MCF 10A (cell line): ENCODE measurements around the gene CD300C. TPM values are rescaled to one million over a fixed set of nuclear protein-coding genes. Genes with fewer than 3 reads are reported as not detected.

Experiments
- BruUV-seq: library from RNA; stranded (reverse); fragments of 400-500 nt; replicated peaks from 2 replicates; lab custom pipeline; 2021; lab: Mats Ljungman, UMichigan
- CTCF ChIA-PET: fragments of 300-600 bp; sonication (Branson Sonifier 250); formaldehyde crosslinking; extraction: SDS; loops from one replicate; lab custom pipeline; 2021; ENCODE audit warnings: antibody characterized with exemption, inconsistent platforms; lab: Yijun Ruan, JAX
- POLR2A ChIA-PET: fragments of 300-600, 350-650 bp; sonication (Branson Sonifier 250); formaldehyde crosslinking; extraction: SDS; loops from one replicate; lab custom pipeline; 2020; ENCODE audit warnings: antibody characterized with exemption, inconsistent platforms; lab: Yijun Ruan, JAX
- DNase-seq: peaks from one replicate; pipeline ENCODE4 v3.0.0-alpha.2; 2018; ENCODE audit not compliant: unreplicated experiment
- H3K27ac Mint-ChIP-seq: one replicate; pipeline ENCODE4 v1.8.0; 2022; ENCODE audit warnings: mild to moderate bottlenecking, low read depth, mixed read lengths; ENCODE audit not compliant: unreplicated experiment
- H3K27me3 Mint-ChIP-seq: one replicate; pipeline ENCODE4 v1.8.0; 2022; ENCODE audit warnings: mixed read lengths; ENCODE audit not compliant: insufficient read depth, unreplicated experiment
- H3K36me3 Mint-ChIP-seq: one replicate; pipeline ENCODE4 v1.8.0; 2022; ENCODE audit warnings: mild to moderate bottlenecking, moderate library complexity, mixed read lengths; ENCODE audit not compliant: insufficient read depth, unreplicated experiment
- H3K4me1 Mint-ChIP-seq: one replicate; pipeline ENCODE4 v1.8.0; 2022; ENCODE audit warnings: mixed read lengths; ENCODE audit not compliant: insufficient read depth, unreplicated experiment
- H3K4me3 Mint-ChIP-seq: one replicate; pipeline ENCODE4 v1.8.0; 2022; ENCODE audit warnings: mild to moderate bottlenecking, moderate library complexity, mixed read lengths; ENCODE audit not compliant: unreplicated experiment
- H3K9me3 Mint-ChIP-seq: one replicate; pipeline ENCODE4 v1.8.0; 2022; ENCODE audit warnings: mixed read lengths; ENCODE audit not compliant: unreplicated experiment
- intact Hi-C: fragments of 100-400 bp; cut with micrococcal nuclease; formaldehyde crosslinking; loops from 2 replicates; pipeline ENCODE4 v1.14.1; 2022
- total RNA-seq: library from RNA; stranded (reverse); gene quantifications from 2 replicates; pipeline ENCODE4 v1.2.3, GENCODE V29; 2022
- TF ChIP-seq, protein P1 (sequence below): fragments of 200-600 bp; IDR thresholded peaks from one replicate; pipeline ENCODE4 v1.8.0; 2022; ENCODE audit warnings: antibody characterized with exemption, mild to moderate bottlenecking; ENCODE audit not compliant: unreplicated experiment

The CD300C gene
- total RNA-seq, 1 experiment from 2014 or later = not detected

- Mint-ChIP-seq H3K36me3 (no peaks in the 10 kb centered on the region), H3K4me1 (peaks cover 15% of the 10 kb centered on the region), H3K9me3 (no peaks in the 10 kb centered on the region), H3K27ac (no peak overlapping the region), H3K4me3 (no peak overlapping the region), H3K27me3 (peaks cover 5% of the 10 kb centered on the region)
- TF ChIP-seq, protein P1, sequence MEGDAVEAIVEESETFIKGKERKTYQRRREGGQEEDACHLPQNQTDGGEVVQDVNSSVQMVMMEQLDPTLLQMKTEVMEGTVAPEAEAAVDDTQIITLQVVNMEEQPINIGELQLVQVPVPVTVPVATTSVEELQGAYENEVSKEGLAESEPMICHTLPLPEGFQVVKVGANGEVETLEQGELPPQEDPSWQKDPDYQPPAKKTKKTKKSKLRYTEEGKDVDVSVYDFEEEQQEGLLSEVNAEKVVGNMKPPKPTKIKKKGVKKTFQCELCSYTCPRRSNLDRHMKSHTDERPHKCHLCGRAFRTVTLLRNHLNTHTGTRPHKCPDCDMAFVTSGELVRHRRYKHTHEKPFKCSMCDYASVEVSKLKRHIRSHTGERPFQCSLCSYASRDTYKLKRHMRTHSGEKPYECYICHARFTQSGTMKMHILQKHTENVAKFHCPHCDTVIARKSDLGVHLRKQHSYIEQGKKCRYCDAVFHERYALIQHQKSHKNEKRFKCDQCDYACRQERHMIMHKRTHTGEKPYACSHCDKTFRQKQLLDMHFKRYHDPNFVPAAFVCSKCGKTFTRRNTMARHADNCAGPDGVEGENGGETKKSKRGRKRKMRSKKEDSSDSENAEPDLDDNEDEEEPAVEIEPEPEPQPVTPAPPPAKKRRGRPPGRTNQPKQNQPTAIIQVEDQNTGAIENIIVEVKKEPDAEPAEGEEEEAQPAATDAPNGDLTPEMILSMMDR = no peak
- ChIA-PET POLR2A (no interaction called here), CTCF (interaction anchor here (1.0 kb wide), 1 partner anchor 21 kb away, joined by 3 read pairs; no protein-coding TSS in a partner anchor)
- no TSS peak for BruUV-seq
- DNase-seq = no peak
- intact Hi-C loops = no loop called here
These were observed 698 bp downstream of the CD300C start for GRCh38 chr17:74544991-74545842.

- H3K9me3 Mint-ChIP-seq = no peaks in the 10 kb centered on the region
These were observed 1.8 kb downstream of the CD300C start for GRCh38 chr17:74543891-74544760.

GRCh38 chr17:74543406-74543805 lies 2.5 kb downstream of the CD300C start:
- CTCF ChIA-PET = interaction anchor here (0.6 to 0.7 kb wide), 2 partner anchors 10 to 1988 kb away, joined by 3 read pairs; no protein-coding TSS in a partner anchor
- POLR2A ChIA-PET = no interaction called here
- no TSS peak for BruUV-seq
- intact Hi-C loops = no loop called here
- TF ChIP-seq, protein P1 = no peak
- H3K4me1 Mint-ChIP-seq = peaks cover 15% of the 10 kb centered on the region
- peaks cover 21% of the 10 kb centered on the region for H3K27me3 Mint-ChIP-seq
- DNase-seq = no peak
- H3K27ac Mint-ChIP-seq = no peak overlapping the region
- no peaks in the 10 kb centered on the region for H3K9me3 Mint-ChIP-seq
- no peaks in the 10 kb centered on the region for H3K36me3 Mint-ChIP-seq
- H3K4me3 Mint-ChIP-seq = no peak overlapping the region

More at GRCh38 chr17:74543891-74544760, 1.8 kb downstream of the CD300C start:
- POLR2A ChIA-PET = no interaction called here
- Mint-ChIP-seq H3K4me1 (peaks cover 15% of the 10 kb centered on the region), H3K36me3 (no peaks in the 10 kb centered on the region), H3K4me3 (no peak overlapping the region), H3K27me3 (peaks cover 16% of the 10 kb centered on the region), H3K27ac (no peak overlapping the region)
- no peak for DNase-seq
- BruUV-seq = no TSS peak
- TF ChIP-seq, protein P1 = no peak
- intact Hi-C loops = no loop called here
- CTCF ChIA-PET = interaction anchor here (0.6 kb wide), 1 partner anchor 11 kb away, joined by 3 read pairs; no protein-coding TSS in a partner anchor
